Measurements from ENCODE around the gene ROBO1. TPM values are rescaled to one million over a fixed set of nuclear protein-coding genes. Genes with fewer than 3 reads are reported as not detected.
A peak's percentile ranks its signal among the peaks of the same experiment; 100 is the strongest.

The ROBO1 gene
- total RNA-seq, 1 experiment from 2014 or later, result 35.5 TPM

DNA sequence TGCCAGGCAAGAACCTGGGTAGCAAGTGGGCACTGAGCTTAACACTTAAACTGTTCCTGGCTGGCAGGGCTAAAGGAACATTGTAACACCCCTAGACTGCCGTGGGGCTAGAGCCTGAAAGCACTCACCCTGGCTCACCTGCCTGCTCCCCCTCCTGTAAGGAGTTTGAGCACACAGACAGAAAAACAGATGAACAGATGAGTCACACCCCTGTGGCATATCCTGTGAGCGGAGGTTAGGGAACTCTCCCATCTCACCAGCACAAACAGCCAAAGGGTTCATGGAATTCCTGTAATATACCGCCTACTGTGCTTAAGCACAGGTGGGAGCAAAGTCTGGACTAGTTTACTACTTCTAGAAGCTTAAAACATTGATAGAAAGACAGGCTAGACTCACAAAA lies 300.1 kb downstream of the ROBO1 start:
- ChIA-PET POLR2A (ENCODE audit: unreplicated experiment) (no interaction called here), CTCF (no interaction called here)
- intact Hi-C loops (cut with micrococcal nuclease), result no loop called here
- no peak overlapping the region for H3K27ac ChIP-seq (ENCODE audit: low read length)
- no peaks in the 10 kb centered on the region for H3K27me3 ChIP-seq (ENCODE audit: low read length)
- peak overlapping the region; percentile 48 for H3K4me2 ChIP-seq (ENCODE audit: low read length)
- no peaks in the 10 kb centered on the region for H3K79me2 ChIP-seq (ENCODE audit: low read length)
- H3K4me3 ChIP-seq (ENCODE audit: low read length), result no peak overlapping the region
- no peaks in the 10 kb centered on the region for H3K9me3 ChIP-seq (ENCODE audit: low read length)
- BruUV-seq (replicated peaks), result no TSS peak
- H4K20me1 ChIP-seq (ENCODE audit: low read length), result no peaks in the 10 kb centered on the region
- H3K9ac ChIP-seq (ENCODE audit: low read length), result no peak overlapping the region
- H2AFZ ChIP-seq (ENCODE audit: low read length), result peak overlapping the region; percentile 55; the same call in 1 of the 2 replicates
- ATAC-seq (peak; percentile 98), DNase-seq (peak; percentile 71)
- no peaks in the 10 kb centered on the region for H3K9me2 ChIP-seq (replicated peaks; ENCODE audit: low read length)
- peaks cover 8% of the 10 kb centered on the region for H3K4me1 ChIP-seq (ENCODE audit: insufficient read depth, low read length)
- no peaks in the 10 kb centered on the region for H3F3A ChIP-seq (ENCODE audit: low read length, unreplicated experiment)
- TF ChIP-seq, protein P1, sequence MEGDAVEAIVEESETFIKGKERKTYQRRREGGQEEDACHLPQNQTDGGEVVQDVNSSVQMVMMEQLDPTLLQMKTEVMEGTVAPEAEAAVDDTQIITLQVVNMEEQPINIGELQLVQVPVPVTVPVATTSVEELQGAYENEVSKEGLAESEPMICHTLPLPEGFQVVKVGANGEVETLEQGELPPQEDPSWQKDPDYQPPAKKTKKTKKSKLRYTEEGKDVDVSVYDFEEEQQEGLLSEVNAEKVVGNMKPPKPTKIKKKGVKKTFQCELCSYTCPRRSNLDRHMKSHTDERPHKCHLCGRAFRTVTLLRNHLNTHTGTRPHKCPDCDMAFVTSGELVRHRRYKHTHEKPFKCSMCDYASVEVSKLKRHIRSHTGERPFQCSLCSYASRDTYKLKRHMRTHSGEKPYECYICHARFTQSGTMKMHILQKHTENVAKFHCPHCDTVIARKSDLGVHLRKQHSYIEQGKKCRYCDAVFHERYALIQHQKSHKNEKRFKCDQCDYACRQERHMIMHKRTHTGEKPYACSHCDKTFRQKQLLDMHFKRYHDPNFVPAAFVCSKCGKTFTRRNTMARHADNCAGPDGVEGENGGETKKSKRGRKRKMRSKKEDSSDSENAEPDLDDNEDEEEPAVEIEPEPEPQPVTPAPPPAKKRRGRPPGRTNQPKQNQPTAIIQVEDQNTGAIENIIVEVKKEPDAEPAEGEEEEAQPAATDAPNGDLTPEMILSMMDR (conservative IDR thresholded peaks at IDR 0.05; ENCODE audit: low read depth, low read length), result no peak
- TF ChIP-seq EZH2phosphoT487 (IDR thresholded peaks at IDR 0.05; ENCODE audit: borderline replicate concordance, low read length) (no peak), EZH2 (IDR thresholded peaks at IDR 0.05; ENCODE audit: low read length, unreplicated experiment) (no peak)
- H3K36me3 ChIP-seq (ENCODE audit: low read depth, low read length), result no peaks in the 10 kb centered on the region

- DNase-seq, result no peak
- Histone ChIP-seq H3K4me3 (ENCODE audit: low read length) (no peak overlapping the region), H3K9ac (ENCODE audit: low read length) (no peak overlapping the region), H3K9me3 (ENCODE audit: low read length) (no peaks in the 10 kb centered on the region), H2AFZ (ENCODE audit: low read length) (no peak overlapping the region), H3K27me3 (ENCODE audit: low read length) (peaks cover 23% of the 10 kb centered on the region; the same call in 1 of the 2 replicates), H3K36me3 (ENCODE audit: low read depth, low read length) (no peaks in the 10 kb centered on the region), H3K4me2 (ENCODE audit: low read length) (no peak overlapping the region), H3K27ac (ENCODE audit: low read length) (no peak overlapping the region), H3F3A (ENCODE audit: low read length, unreplicated experiment) (no peaks in the 10 kb centered on the region), H3K9me2 (replicated peaks; ENCODE audit: low read length) (no peaks in the 10 kb centered on the region), H3K79me2 (ENCODE audit: low read length) (no peaks in the 10 kb centered on the region), H3K4me1 (ENCODE audit: insufficient read depth, low read length) (no peaks in the 10 kb centered on the region), H4K20me1 (ENCODE audit: low read length) (no peaks in the 10 kb centered on the region)
- no TSS peak for BruUV-seq (replicated peaks)
- TF ChIP-seq, protein P1 (conservative IDR thresholded peaks at IDR 0.05; ENCODE audit: low read depth, low read length), result no peak
- TF ChIP-seq EZH2 (IDR thresholded peaks at IDR 0.05; ENCODE audit: low read length, unreplicated experiment) (no peak), EZH2phosphoT487 (IDR thresholded peaks at IDR 0.05; ENCODE audit: borderline replicate concordance, low read length) (no peak)
- intact Hi-C loops (cut with micrococcal nuclease), result no loop called here
- POLR2A ChIA-PET (ENCODE audit: unreplicated experiment), result no interaction called here
- no peak for ATAC-seq
- CTCF ChIA-PET, result no interaction called here
Observed at GRCh38 chr3:79461129-79461792, 306.5 kb downstream of the ROBO1 start.

GRCh38 chr3:79453600-79453999 lies 314.2 kb downstream of the ROBO1 start:
- intact Hi-C loops (cut with micrococcal nuclease), result no loop called here

More at GRCh38 chr3:79453600-79453999, 314.2 kb downstream of the ROBO1 start:
- TF ChIP-seq, protein P1 (conservative IDR thresholded peaks at IDR 0.05; ENCODE audit: low read depth, low read length), result no peak
- TF ChIP-seq EZH2phosphoT487 (IDR thresholded peaks at IDR 0.05; ENCODE audit: borderline replicate concordance, low read length) (no peak), EZH2 (IDR thresholded peaks at IDR 0.05; ENCODE audit: low read length, unreplicated experiment) (no peak)
- H2AFZ ChIP-seq (ENCODE audit: low read length), result no peak overlapping the region
- no peak overlapping the region for H3K27ac ChIP-seq (ENCODE audit: low read length)
- ChIA-PET POLR2A (ENCODE audit: unreplicated experiment) (no interaction called here), CTCF (no interaction called here)
- H3K4me3 ChIP-seq (ENCODE audit: low read length), result no peak overlapping the region
- H3K9me3 ChIP-seq (ENCODE audit: low read length), result no peaks in the 10 kb centered on the region
- no peaks in the 10 kb centered on the region for H3K36me3 ChIP-seq (ENCODE audit: low read depth, low read length)
- H4K20me1 ChIP-seq (ENCODE audit: low read length), result no peaks in the 10 kb centered on the region
- no peak overlapping the region for H3K4me2 ChIP-seq (ENCODE audit: low read length)
- H3K4me1 ChIP-seq (ENCODE audit: insufficient read depth, low read length), result no peaks in the 10 kb centered on the region
- ATAC-seq (no peak), DNase-seq (no peak)
- no peaks in the 10 kb centered on the region for H3F3A ChIP-seq (ENCODE audit: low read length, unreplicated experiment)
- H3K9ac ChIP-seq (ENCODE audit: low read length), result no peak overlapping the region
- no TSS peak for BruUV-seq (replicated peaks)
- H3K9me2 ChIP-seq (replicated peaks; ENCODE audit: low read length), result no peaks in the 10 kb centered on the region
- peaks cover 36% of the 10 kb centered on the region for H3K27me3 ChIP-seq (ENCODE audit: low read length)
- no peaks in the 10 kb centered on the region for H3K79me2 ChIP-seq (ENCODE audit: low read length)

All from PC-3 (cell line).